ENCODE results near the gene PANK4.

The PANK4 gene

GRCh38 chr1:2528016-2528415, 1.6 kb upstream of the PANK4 start:
- DNase-seq, result no peak

- DNase-seq, result no peak
Measured at GRCh38 chr1:2527556-2527860, 1.1 kb upstream of the PANK4 start.

GRCh38 chr1:2526824-2527555, 594 bp upstream of the PANK4 start:
- no peak for DNase-seq

GRCh38 chr1:2525572-2525919, 850 bp downstream of the PANK4 start:
- no peak for DNase-seq

GRCh38 chr1:2523891-2524609, 2.3 kb downstream of the PANK4 start:
- DNase-seq, result no peak

- DNase-seq, result no peak
Measured at GRCh38 chr1:2523191-2523890, 3.1 kb downstream of the PANK4 start.

- no peak for DNase-seq
Measured at GRCh38 chr1:2522230-2522629, 4.2 kb downstream of the PANK4 start.

- DNase-seq, result no peak
Measured at GRCh38 chr1:2520806-2521205, 5.6 kb downstream of the PANK4 start.

GRCh38 chr1:2520206-2520605, 6.2 kb downstream of the PANK4 start:
- no peak for DNase-seq

GRCh38 chr1:2519729-2520128, 6.7 kb downstream of the PANK4 start:
- DNase-seq, result no peak

- no peak for DNase-seq
Measured at GRCh38 chr1:2519029-2519685, 7.2 kb downstream of the PANK4 start.

- DNase-seq, result no peak
Measured at GRCh38 chr1:2518528-2518927, 7.9 kb downstream of the PANK4 start.

GRCh38 chr1:2517966-2518365, 8.4 kb downstream of the PANK4 start:
- no peak for DNase-seq

- no peak for DNase-seq
Measured at GRCh38 chr1:2516946-2517345, 9.4 kb downstream of the PANK4 start.

GRCh38 chr1:2516124-2516523, 10.3 kb downstream of the PANK4 start:
- DNase-seq, result no peak

- no peak for DNase-seq
Measured at GRCh38 chr1:2515763-2516080, 10.7 kb downstream of the PANK4 start.

GRCh38 chr1:2514863-2515762, 11.3 kb downstream of the PANK4 start:
- no peak for DNase-seq

- no peak for DNase-seq
Measured at GRCh38 chr1:2513939-2514652, 12.3 kb downstream of the PANK4 start.

GRCh38 chr1:2512862-2513421, 13.5 kb downstream of the PANK4 start:
- no peak for DNase-seq

GRCh38 chr1:2510366-2511155, 15.8 kb downstream of the PANK4 start:
- no peak for DNase-seq

- DNase-seq, result no peak
Measured at GRCh38 chr1:2509589-2509988, 16.8 kb downstream of the PANK4 start.

Measured in islet precursor cell (in vitro differentiated cells).